ENCODE data around the gene ARAP1. TPM values are rescaled to one million over a fixed set of nuclear protein-coding genes. Genes with fewer than 3 reads are reported as not detected.

ARAP1 gene
- total and polyA plus RNA-seq, 2 of the 8 experiments (the other 6 are each of a cell fraction or from before 2014, with no cell fraction given): 25.7 to 61.6 TPM

- Histone ChIP-seq H3K4me2 (ENCODE audit: insufficient read depth in 1 of 2, low read depth in 2 of 2, low read length in 2 of 2) (no peak overlapping the region), H3K9me3 (ENCODE audit: insufficient read depth in 2 of 2, low read depth in 1 of 2, low read length in 1 of 2) (no peaks in the 10 kb centered on the region), H3K23me2 (ENCODE audit: low read depth, low read length) (no peaks in the 10 kb centered on the region), H4K91ac (replicated peaks; ENCODE audit: insufficient read length, low read length) (no peak overlapping the region), H3K9ac (replicated peaks in 1 of 4; ENCODE audit: extremely low read depth in 1 of 4, low read depth in 3 of 4, low read length in 3 of 4) (no peak overlapping the region), H4K5ac (ENCODE audit: insufficient read length, low read depth, low read length) (no peak overlapping the region), H3K36me3 (ENCODE audit: control insufficient read depth in 2 of 4, insufficient read depth in 4 of 4, low read length in 3 of 4) (peaks cover 0 to 8% (median 0%) of the 10 kb centered on the region in 4 experiments; a peak in 4 of 8 replicates), H3K4ac (replicated peaks; ENCODE audit: insufficient read length, low read depth, low read length) (no peak overlapping the region), H2AFZ (ENCODE audit: low read length) (no peak overlapping the region), H3K23ac (ENCODE audit: insufficient read length) (no peak overlapping the region), H2AK5ac (ENCODE audit: low read depth, low read length) (no peak overlapping the region), H3K79me2 (ENCODE audit: control insufficient read depth in 1 of 2, insufficient read depth in 2 of 2, low read length in 2 of 2) (peaks cover 0 to 40% of the 10 kb centered on the region in 2 experiments; a peak in 2 of 4 replicates), H3K27me3 (replicated peaks in 1 of 4; ENCODE audit: control insufficient read depth in 3 of 4, extremely low read depth in 1 of 4, insufficient read depth in 3 of 4, low read length in 3 of 4) (no peaks in the 10 kb centered on the region), H3K4me1 (replicated peaks in 1 of 4; ENCODE audit: control insufficient read depth in 3 of 4, insufficient read depth in 4 of 4, low read length in 3 of 4) (peaks cover 0 to 9% (median 5%) of the 10 kb centered on the region in 4 experiments; a peak in 3 of 7 replicates), H3K4me3 (ENCODE audit: extremely low read depth in 1 of 4, insufficient read depth in 2 of 4, low read depth in 3 of 4, low read length in 4 of 4) (no peak overlapping the region), H3K18ac (ENCODE audit: extremely low read depth, low read length) (no peak overlapping the region), H3K79me1 (ENCODE audit: low read depth, low read length) (peaks cover 19% of the 10 kb centered on the region; the same call in 1 of the 2 replicates), H2BK120ac (replicated peaks; ENCODE audit: low read depth, low read length) (no peak overlapping the region), H2BK15ac (ENCODE audit: low read length) (no peak overlapping the region), H2BK20ac (ENCODE audit: low read length) (no peak overlapping the region), H3K27ac (ENCODE audit: low read depth, low read length) (no peak overlapping the region), H3K56ac (replicated peaks; ENCODE audit: insufficient read length, low read depth, low read length) (no peak overlapping the region), H4K20me1 (replicated peaks in 1 of 2; ENCODE audit: control insufficient read depth in 1 of 2, insufficient read depth in 2 of 2, low read length in 2 of 2) (peaks cover 9 to 25% of the 10 kb centered on the region in 2 experiments), H2BK12ac (ENCODE audit: low read depth, low read length) (no peak overlapping the region), H4K8ac (ENCODE audit: extremely low read depth, insufficient read depth, low read length) (peak overlapping the region; percentile 28; the same call in 1 of the 2 replicates), H2BK5ac (ENCODE audit: low read depth, low read length) (0 out of 2 replicates have a peak overlapping the region, but pooled peaks have one; percentile 17), H3K14ac (ENCODE audit: insufficient read length) (no peak overlapping the region)
- POLR2A ChIA-PET (ENCODE audit: partially characterized antibody): interaction anchor here (1.5 kb wide), 1 partner anchor 15 kb away, joined by 3 read pairs; no protein-coding TSS in a partner anchor
- WGBS, 2 experiments (ENCODE audit: extremely low coverage in 1 of 2, insufficient coverage in 1 of 2, insufficient read length in 1 of 2, insufficient replicate concordance in 2 of 2, low coverage in 1 of 2, low lambda C conversion rate in 2 of 2, missing lambda C conversion rate in 1 of 2): 98% methylated on average over 3 of the region's 3 CpGs; no CpG with 5 or more reads in 1 of the 2 experiments
- CTCF ChIA-PET (ENCODE audit: partially characterized antibody): interaction anchor here (0.6 to 1.9 kb wide), 4 partner anchors 10 to 457 kb away, joined by 3 to 5 read pairs (median 4); no protein-coding TSS in a partner anchor
- TF ChIP-seq POLR2AphosphoS5 (IDR thresholded peaks at IDR 0.05; ENCODE audit: low read depth, low read length): no peak
- no peak for TF ChIP-seq POU5F1 (IDR thresholded peaks at IDR 0.05; ENCODE audit: low read depth, low read length)
- TF ChIP-seq PHF8 (conservative IDR thresholded peaks at IDR 0.05; ENCODE audit: low read depth, low read length): no peak
- no peak for TF ChIP-seq SUZ12 (IDR thresholded peaks at IDR 0.05; ENCODE audit: low read length)
- TF ChIP-seq JUN (IDR thresholded peaks at IDR 0.05; ENCODE audit: low read depth, low read length): no peak
- TF ChIP-seq ZNF274 (IDR thresholded peaks at IDR 0.05; ENCODE audit: borderline replicate concordance, extremely low read depth, low read length): no peak
- FAIRE-seq: no peak
- no peak for DNase-seq (ENCODE audit: low read depth in 1 of 2, low spot score in 2 of 2)
These were observed 30.9 kb downstream of the ARAP1 start for GRCh38 chr11:72721276-72721675.

All from H1 (cell line).